ENCODE results near the gene MEIKIN. TPM values are rescaled to one million over a fixed set of nuclear protein-coding genes. Genes with fewer than 3 reads are reported as not detected.

Gene MEIKIN
- polyA plus RNA-seq, 1 donor (not counting 4 experiments of a cell fraction or from before 2014, with no cell fraction given) = not detected

- FAIRE-seq (no peak), DNase-seq (ENCODE audit: low read depth, low spot score) (no peak)
- Histone ChIP-seq H2AFZ (ENCODE audit: control insufficient read depth, low read length) (no peak overlapping the region), H3K9me1 (ENCODE audit: control insufficient read depth, extremely low read depth, insufficient read depth, low read length) (peaks cover 3% of the 10 kb centered on the region), H3K27ac (ENCODE audit: control insufficient read depth, insufficient read depth, low read length) (no peak overlapping the region), H3K27me3 (ENCODE audit: control insufficient read depth, extremely low read depth, insufficient read depth, low read length) (no peaks in the 10 kb centered on the region), H3K36me3 (ENCODE audit: control insufficient read depth in 2 of 2, extremely low read depth in 1 of 2, insufficient read depth in 2 of 2, low read length in 2 of 2) (no peaks in the 10 kb centered on the region), H4K20me1 (ENCODE audit: control insufficient read depth, extremely low read depth, insufficient read depth, low read length) (peaks cover 4% of the 10 kb centered on the region), H3K79me2 (ENCODE audit: control insufficient read depth, insufficient read depth, low read length) (peaks cover 92% of the 10 kb centered on the region), H3K4me3 (ENCODE audit: control insufficient read depth in 2 of 3, extremely low read depth in 1 of 3, insufficient read depth in 2 of 3, low read depth in 1 of 3, low read length in 3 of 3) (no peak overlapping the region), H3K4me2 (ENCODE audit: control insufficient read depth, extremely low read depth, insufficient read depth, low read depth, low read length) (no peak overlapping the region), H3K9me3 (ENCODE audit: control insufficient read depth, low read depth, low read length) (no peaks in the 10 kb centered on the region), H3K9ac (ENCODE audit: control insufficient read depth, extremely low read depth, insufficient read depth, low read length) (no peak overlapping the region), H3K4me1 (ENCODE audit: control insufficient read depth, extremely low read depth, insufficient read depth, low read length) (peaks cover 7% of the 10 kb centered on the region)
- TF ChIP-seq CTCF (optimal IDR thresholded peaks at IDR 0.05 in 1 of 3, IDR thresholded peaks at IDR 0.05 in 1 of 3, conservative IDR thresholded peaks at IDR 0.05 in 1 of 3; ENCODE audit: extremely low read depth in 1 of 3, insufficient read depth in 2 of 3, low read length in 3 of 3) (no peak), EZH2 (IDR thresholded peaks at IDR 0.05; ENCODE audit: low read length) (no peak)
- dilution Hi-C loops (cut with MboI; ENCODE audit: extremely low pct_ligation_motif_present, low sequenced_read_pairs) = no loop called here
These were observed 153.6 kb downstream of the MEIKIN start for GRCh38 chr5:131791866-131792265.

GRCh38 chr5:131790550-131790949 lies 154.9 kb downstream of the MEIKIN start:
- H3K4me2 ChIP-seq (ENCODE audit: control insufficient read depth, extremely low read depth, insufficient read depth, low read depth, low read length) = no peak overlapping the region
- H3K9ac ChIP-seq (ENCODE audit: control insufficient read depth, extremely low read depth, insufficient read depth, low read length) = no peak overlapping the region
- peaks cover 8% of the 10 kb centered on the region for H4K20me1 ChIP-seq (ENCODE audit: control insufficient read depth, extremely low read depth, insufficient read depth, low read length)
- H3K4me1 ChIP-seq (ENCODE audit: control insufficient read depth, extremely low read depth, insufficient read depth, low read length) = peaks cover 7% of the 10 kb centered on the region
- H3K36me3 ChIP-seq (ENCODE audit: control insufficient read depth in 2 of 2, extremely low read depth in 1 of 2, insufficient read depth in 2 of 2, low read length in 2 of 2) = no peaks in the 10 kb centered on the region
- DNase-seq (ENCODE audit: low read depth, low spot score) = no peak
- H2AFZ ChIP-seq (ENCODE audit: control insufficient read depth, low read length) = no peak overlapping the region
- H3K79me2 ChIP-seq (ENCODE audit: control insufficient read depth, insufficient read depth, low read length) = peaks cover 92% of the 10 kb centered on the region
- no peaks in the 10 kb centered on the region for H3K9me3 ChIP-seq (ENCODE audit: control insufficient read depth, low read depth, low read length)
- peaks cover 3% of the 10 kb centered on the region for H3K9me1 ChIP-seq (ENCODE audit: control insufficient read depth, extremely low read depth, insufficient read depth, low read length)
- dilution Hi-C loops (cut with MboI; ENCODE audit: extremely low pct_ligation_motif_present, low sequenced_read_pairs) = no loop called here
- FAIRE-seq = no peak
- H3K27ac ChIP-seq (ENCODE audit: control insufficient read depth, insufficient read depth, low read length) = no peak overlapping the region
- TF ChIP-seq EZH2 (IDR thresholded peaks at IDR 0.05; ENCODE audit: low read length) (no peak), CTCF (optimal IDR thresholded peaks at IDR 0.05 in 1 of 3, IDR thresholded peaks at IDR 0.05 in 1 of 3, conservative IDR thresholded peaks at IDR 0.05 in 1 of 3; ENCODE audit: extremely low read depth in 1 of 3, insufficient read depth in 2 of 3, low read length in 3 of 3) (no peak)
- no peaks in the 10 kb centered on the region for H3K27me3 ChIP-seq (ENCODE audit: control insufficient read depth, extremely low read depth, insufficient read depth, low read length)
- H3K4me3 ChIP-seq (ENCODE audit: control insufficient read depth in 2 of 3, extremely low read depth in 1 of 3, insufficient read depth in 2 of 3, low read depth in 1 of 3, low read length in 3 of 3) = no peak overlapping the region

All from keratinocyte (primary cell).